ENCODE data around the gene CHIT1. TPM values are rescaled to one million over a fixed set of nuclear protein-coding genes. Genes with fewer than 3 reads are reported as not detected.

Gene CHIT1
- total and polyA plus RNA-seq, 2 experiments from 2014 or later, result 0.07 to 0.47 TPM

GRCh38 chr1:203273869-203274602 lies 44.6 kb upstream of the CHIT1 start:
- DNase-seq (ENCODE audit: low spot score) (peak; percentile 54), ATAC-seq (peak; percentile 30)
- no peaks in the 10 kb centered on the region for H3K79me2 ChIP-seq (replicated peaks; ENCODE audit: insufficient read depth)
- peak overlapping the region; percentile 92 for H3K4me2 ChIP-seq
- H3K36me3 Mint-ChIP-seq (ENCODE audit: low read depth), result no peaks in the 10 kb centered on the region
- H3K9me2 ChIP-seq (ENCODE audit: insufficient read depth), result no peaks in the 10 kb centered on the region
- peaks cover 19% of the 10 kb centered on the region for H3K4me1 Mint-ChIP-seq
- H3K27me3 Mint-ChIP-seq (ENCODE audit: insufficient read depth, low read depth, poor library complexity), result peaks cover 37% of the 10 kb centered on the region
- no peaks in the 10 kb centered on the region for H4K20me1 ChIP-seq (replicated peaks; ENCODE audit: insufficient read depth)
- peaks cover 14% of the 10 kb centered on the region; the same call in 1 of the 2 replicates for H3K4me1 ChIP-seq (ENCODE audit: insufficient read depth)
- no peaks in the 10 kb centered on the region for H3K9me3 Mint-ChIP-seq
- TF ChIP-seq JUNB (IDR thresholded peaks at IDR 0.05; ENCODE audit: unreplicated experiment), result no peak
- TF ChIP-seq CTCF (conservative IDR thresholded peaks at IDR 0.05; ENCODE audit: low read depth in 2 of 2), result no peak
- no peak for TF ChIP-seq ZNF462 (CRISPR knock-in tag; IDR thresholded peaks at IDR 0.05)
- TF ChIP-seq EZH2phosphoT487 (IDR thresholded peaks at IDR 0.05; ENCODE audit: unreplicated experiment), result no peak
- TF ChIP-seq REST (IDR thresholded peaks at IDR 0.05; ENCODE audit: unreplicated experiment), result no peak
- TF ChIP-seq ZNF331 (CRISPR knock-in tag; IDR thresholded peaks at IDR 0.05; ENCODE audit: low read depth), result no peak
- TF ChIP-seq NANOG (IDR thresholded peaks at IDR 0.05; ENCODE audit: borderline replicate concordance), result no peak
- TF ChIP-seq CREB1 (CRISPR knock-in tag; IDR thresholded peaks at IDR 0.05; ENCODE audit: low read depth), result no peak
- no peak for TF ChIP-seq ETS1 (IDR thresholded peaks at IDR 0.05)
- no peak for TF ChIP-seq STAT1 (IDR thresholded peaks at IDR 0.05; ENCODE audit: unreplicated experiment)
- TF ChIP-seq POLR2AphosphoS5 (IDR thresholded peaks at IDR 0.05; ENCODE audit: low read depth), result no peak
- TF ChIP-seq ZNF114 (CRISPR knock-in tag; IDR thresholded peaks at IDR 0.05), result no peak
- no peak for TF ChIP-seq EZH2 (IDR thresholded peaks at IDR 0.05; ENCODE audit: low read depth, unreplicated experiment)
- H3K27ac Mint-ChIP-seq, result no peak overlapping the region
- H3K27me3 ChIP-seq (ENCODE audit: insufficient read depth), result peaks cover 29% of the 10 kb centered on the region
- peak overlapping the region; percentile 69 for H3K4me3 Mint-ChIP-seq
- H2AFZ ChIP-seq, result peak overlapping the region; percentile 98
- H3K27ac ChIP-seq (ENCODE audit: low read depth), result no peak overlapping the region
- peak overlapping the region; percentile 67 for H3K4me3 ChIP-seq
- no peaks in the 10 kb centered on the region for H3K36me3 ChIP-seq (ENCODE audit: insufficient read depth)
- H3F3A ChIP-seq (replicated peaks; ENCODE audit: low read depth), result no peaks in the 10 kb centered on the region
